Measurements from ENCODE around the gene KIFC3. TPM values are rescaled to one million over a fixed set of nuclear protein-coding genes. Genes with fewer than 3 reads are reported as not detected.
"Not testable (repeated sequence)": the region's sequence is repeated elsewhere in the genome, so short reads cannot be mapped to it uniquely, and the experiment has no call there.

KIFC3 gene
- polyA plus RNA-seq, 3 donors from 2014 or later: 5.1 to 13.6 (median 12.2) TPM

GRCh38 chr16:57751539-57752202 lies 50.6 kb downstream of the KIFC3 start:
- no peak for DNase-seq
- Mint-ChIP-seq H3K27me3 (ENCODE audit: low read depth in 3 of 3) (no peaks in the 10 kb centered on the region), H3K27ac (peak overlapping the region in 1 of 6 donors; percentile 69), H3K9me3 (peaks cover 0 to 1% (median 0%) of the 10 kb centered on the region in 6 donors), H3K36me3 (peaks cover 0 to 15% (median 4%) of the 10 kb centered on the region in 3 donors), H3K4me3 (no peak overlapping the region), H3K4me1 (peaks cover 14 to 22% of the 10 kb centered on the region in 2 donors)

- no peaks in the 10 kb centered on the region for H3K27me3 Mint-ChIP-seq (ENCODE audit: low read depth in 3 of 3)
- H3K4me1 Mint-ChIP-seq: peaks cover 14 to 25% of the 10 kb centered on the region in 2 donors
- H3K27ac Mint-ChIP-seq: peak overlapping the region in 5 of 6 donors; percentile 2 to 72 (median 60)
- peaks cover 0 to 1% (median 0%) of the 10 kb centered on the region in 6 donors for H3K9me3 Mint-ChIP-seq
- peaks cover 0 to 15% (median 4%) of the 10 kb centered on the region in 3 donors for H3K36me3 Mint-ChIP-seq
- peak overlapping the region in 3 of 5 donors; percentile 31 to 46 (median 39) for H3K4me3 Mint-ChIP-seq
- no peak for DNase-seq
These were observed 51.3 kb downstream of the KIFC3 start for GRCh38 chr16:57750796-57751538.

- Mint-ChIP-seq H3K4me1 (peaks cover 14 to 28% of the 10 kb centered on the region in 2 donors), H3K27ac (peak overlapping the region; percentile 22 to 80 (median 71)), H3K4me3 (peak overlapping the region in 3 of 5 donors; percentile 39 to 72 (median 57)), H3K27me3 (ENCODE audit: low read depth in 3 of 3) (no peaks in the 10 kb centered on the region), H3K36me3 (peaks cover 0 to 21% (median 4%) of the 10 kb centered on the region in 3 donors), H3K9me3 (peaks cover 0 to 1% (median 0%) of the 10 kb centered on the region in 6 donors)
- peak in 1 of 3 donors; percentile 17 for DNase-seq
These were observed 52.3 kb downstream of the KIFC3 start for GRCh38 chr16:57749856-57750452.

GRCh38 chr16:57749101-57749692 lies 53.1 kb downstream of the KIFC3 start:
- no peak for DNase-seq
- H3K27me3 Mint-ChIP-seq (ENCODE audit: low read depth in 3 of 3): no peaks in the 10 kb centered on the region
- peaks cover 0 to 21% (median 4%) of the 10 kb centered on the region in 3 donors for H3K36me3 Mint-ChIP-seq
- H3K4me1 Mint-ChIP-seq: peaks cover 14 to 28% of the 10 kb centered on the region in 2 donors
- peak overlapping the region in 4 of 6 donors; percentile 30 to 80 (median 72) for H3K27ac Mint-ChIP-seq
- H3K4me3 Mint-ChIP-seq: peak overlapping the region in 1 of 5 donors; percentile 72
- H3K9me3 Mint-ChIP-seq: peaks cover 0 to 1% (median 0%) of the 10 kb centered on the region in 6 donors

- H3K27me3 Mint-ChIP-seq (ENCODE audit: low read depth in 3 of 3): no peaks in the 10 kb centered on the region
These were observed 53.7 kb downstream of the KIFC3 start for GRCh38 chr16:57748596-57748995.

GRCh38 chr16:57747996-57748395 lies 54.3 kb downstream of the KIFC3 start:
- Mint-ChIP-seq H3K27me3 (ENCODE audit: low read depth in 3 of 3) (no peaks in the 10 kb centered on the region), H3K36me3 (peaks cover 0 to 21% (median 4%) of the 10 kb centered on the region in 3 donors), H3K4me1 (peaks cover 14 to 28% of the 10 kb centered on the region in 2 donors), H3K27ac (no peak overlapping the region), H3K9me3 (no peaks in the 10 kb centered on the region), H3K4me3 (no peak overlapping the region)
- no peak for DNase-seq

More at GRCh38 chr16:57748596-57748995, 53.7 kb downstream of the KIFC3 start:
- H3K27ac Mint-ChIP-seq: peak overlapping the region in 1 of 6 donors; percentile 53
- H3K36me3 Mint-ChIP-seq: peaks cover 0 to 21% (median 4%) of the 10 kb centered on the region in 3 donors
- H3K4me3 Mint-ChIP-seq: no peak overlapping the region
- no peak for DNase-seq
- H3K9me3 Mint-ChIP-seq: no peaks in the 10 kb centered on the region
- H3K4me1 Mint-ChIP-seq: peaks cover 14 to 28% of the 10 kb centered on the region in 2 donors

GRCh38 chr16:57747496-57747895 lies 54.8 kb downstream of the KIFC3 start:
- Mint-ChIP-seq H3K9me3 (no peaks in the 10 kb centered on the region), H3K4me3 (no peak overlapping the region), H3K4me1 (peaks cover 14 to 28% of the 10 kb centered on the region in 2 donors), H3K27me3 (ENCODE audit: low read depth in 3 of 3) (no peaks in the 10 kb centered on the region), H3K36me3 (peaks cover 0 to 24% (median 4%) of the 10 kb centered on the region in 3 donors), H3K27ac (peak overlapping the region in 3 of 6 donors; percentile 14 to 56 (median 49))
- DNase-seq: no peak

- no peak for DNase-seq
- no peaks in the 10 kb centered on the region for H3K27me3 Mint-ChIP-seq (ENCODE audit: low read depth in 3 of 3)
- no peaks in the 10 kb centered on the region for H3K9me3 Mint-ChIP-seq
- H3K27ac Mint-ChIP-seq: peak overlapping the region in 2 of 6 donors; percentile 49 to 56
- peaks cover 0 to 24% (median 3%) of the 10 kb centered on the region in 3 donors for H3K36me3 Mint-ChIP-seq
- peaks cover 14 to 28% of the 10 kb centered on the region in 2 donors for H3K4me1 Mint-ChIP-seq
- no peak overlapping the region for H3K4me3 Mint-ChIP-seq
These were observed 55.2 kb downstream of the KIFC3 start for GRCh38 chr16:57747091-57747490.

GRCh38 chr16:57746316-57746715 lies 56.0 kb downstream of the KIFC3 start:
- DNase-seq; H3K4me3 Mint-ChIP-seq; H3K9me3 Mint-ChIP-seq; H3K27me3 Mint-ChIP-seq (ENCODE audit: low read depth in 3 of 3): not testable (repeated sequence)
- Mint-ChIP-seq H3K27ac (peak overlapping the region in 4 of 6 donors; percentile 2 to 75 (median 38)), H3K4me1 (peaks cover 14 to 27% of the 10 kb centered on the region in 2 donors), H3K36me3 (peaks cover 0 to 21% (median under 1%) of the 10 kb centered on the region in 3 donors)

GRCh38 chr16:57745768-57746167 lies 56.5 kb downstream of the KIFC3 start:
- H3K4me3 Mint-ChIP-seq: no peak overlapping the region
- H3K36me3 Mint-ChIP-seq: peaks cover 0 to 18% (median 3%) of the 10 kb centered on the region in 3 donors
- H3K27me3 Mint-ChIP-seq (ENCODE audit: low read depth in 3 of 3): no peaks in the 10 kb centered on the region
- DNase-seq: no peak
- no peaks in the 10 kb centered on the region for H3K9me3 Mint-ChIP-seq
- H3K27ac Mint-ChIP-seq: peak overlapping the region in 2 of 6 donors; percentile 2 to 37
- peaks cover 13 to 22% of the 10 kb centered on the region in 2 donors for H3K4me1 Mint-ChIP-seq

GRCh38 chr16:57744642-57744903 lies 57.7 kb downstream of the KIFC3 start:
- Mint-ChIP-seq H3K27me3 (ENCODE audit: low read depth in 3 of 3) (no peaks in the 10 kb centered on the region), H3K4me3 (no peak overlapping the region), H3K27ac (no peak overlapping the region), H3K36me3 (peaks cover 0 to 15% (median 3%) of the 10 kb centered on the region in 3 donors), H3K4me1 (peaks cover under 1 to 10% of the 10 kb centered on the region in 2 donors), H3K9me3 (no peaks in the 10 kb centered on the region)
- DNase-seq: no peak

GRCh38 chr16:57743886-57744641 lies 58.2 kb downstream of the KIFC3 start:
- no peak for DNase-seq
- H3K27ac Mint-ChIP-seq: no peak overlapping the region
- no peaks in the 10 kb centered on the region for H3K9me3 Mint-ChIP-seq
- no peak overlapping the region for H3K4me3 Mint-ChIP-seq
- H3K27me3 Mint-ChIP-seq (ENCODE audit: low read depth in 3 of 3): no peaks in the 10 kb centered on the region
- H3K36me3 Mint-ChIP-seq: peaks cover 0 to 10% (median 3%) of the 10 kb centered on the region in 3 donors
- peaks cover 0 to 7% of the 10 kb centered on the region in 2 donors for H3K4me1 Mint-ChIP-seq

- Mint-ChIP-seq H3K9me3 (no peaks in the 10 kb centered on the region), H3K27ac (no peak overlapping the region), H3K4me3 (no peak overlapping the region), H3K4me1 (peaks cover 0 to 7% of the 10 kb centered on the region in 2 donors), H3K36me3 (peaks cover 0 to 9% (median 3%) of the 10 kb centered on the region in 3 donors), H3K27me3 (ENCODE audit: low read depth in 3 of 3) (no peaks in the 10 kb centered on the region)
- no peak for DNase-seq
These were observed 58.8 kb downstream of the KIFC3 start for GRCh38 chr16:57743458-57743857.

All from immature natural killer cell (primary cell).